ENCODE results near the gene NUAK1.

GRCh38 chr12:106088246-106088808 is 50.4 kb downstream of the NUAK1 start:
- TF ChIP-seq CTCF (conservative IDR thresholded peaks at IDR 0.05; ENCODE audit: low read length) (no peak), EZH2phosphoT487 (IDR thresholded peaks at IDR 0.05; ENCODE audit: borderline replicate concordance, low read depth, low read length) (no peak)
